Upper lobe of left lung (tissue), 6 donors: ENCODE results near the gene RPL32. TPM values are rescaled to one million over a fixed set of nuclear protein-coding genes. Genes with fewer than 3 reads are reported as not detected.

Source experiments
- ATAC-seq, 2 donors: fragments of 200-7000 bp; cut with Tn5 transposase; one replicate each; pipeline ENCODE4 v1.9.1; 2022; ENCODE audit warnings: mild to moderate bottlenecking in 2 of 2, moderate library complexity in 2 of 2; ENCODE audit not compliant: low FRiP score in 2 of 2
- DNase-seq, 2 donors: peaks; one replicate each; pipeline ENCODE4 v3.0.0-alpha.2; 2019 to 2020
- H3K27ac ChIP-seq, 4 donors: fragments of 200-600 bp; sonication (generic); one replicate each; pipeline ENCODE4 v1.5.1; 2016 to 2019
- H3K27me3 ChIP-seq, 4 donors: fragments of 200-600 bp; sonication (generic); one replicate each; pipeline ENCODE4 v1.5.1; 2017 to 2019
- H3K36me3 ChIP-seq, 4 donors: fragments of 200-600 bp; sonication (generic); one replicate each; pipeline ENCODE4 v1.5.1; 2016 to 2019
- H3K4me1 ChIP-seq, 4 donors: fragments of 200-600 bp; sonication (generic); one replicate each; pipeline ENCODE4 v1.5.1; 2018 to 2019
- H3K4me3 ChIP-seq, 4 donors: fragments of 200-600 bp; sonication (generic); one replicate each; pipeline ENCODE4 v1.5.1; 2017 to 2019; ENCODE audit warnings: mild to moderate bottlenecking in 2 of 4, moderate library complexity in 1 of 4
- H3K9me3 ChIP-seq, 4 donors: fragments of 200-600 bp; sonication (generic); one replicate each; pipeline ENCODE4 v1.5.1; 2018 to 2019
- EP300 ChIP-seq, 4 donors: sonication (generic); formaldehyde crosslinking; IDR thresholded peaks; one replicate each; pipeline ENCODE4 v1.5.1; 2017; ENCODE audit warnings: antibody characterized with exemption in 4 of 4, control low read depth in 2 of 4
- POLR2A ChIP-seq, 4 donors: fragments of 450-650 bp; IDR thresholded peaks; one replicate each; pipeline ENCODE4 v1.5.1; 2016 to 2017; ENCODE audit warnings: antibody characterized with exemption in 4 of 4, mild to moderate bottlenecking in 2 of 4
- POLR2AphosphoS5 ChIP-seq, 2 donors: sonication (generic); formaldehyde crosslinking; IDR thresholded peaks; one replicate each; pipeline ENCODE4 v1.5.1; 2017; ENCODE audit warnings: antibody characterized with exemption in 2 of 2
- WGBS, 2 donors: methylation state at CpG; one replicate each; pipeline ENCODE4 v1.1.5; 2017 to 2018; 5-methylcytosine and 5-hydroxymethylcytosine counted together
- total RNA-seq, 6 donors: library from RNA; depleted of rRNA in 4 of 6; stranded (reverse); fragments of >200 nt in 4 of 6; gene quantifications; one replicate each; pipeline versions ENCODE4 v1.1.0 to v1.2.1, GENCODE V29; 2016 to 2021
- TF ChIP-seq, protein P1 (sequence below), 6 experiments: fragments of 450-650 bp in 4 of 6; fragments of 200-600 bp in 2 of 6; sonication (generic) in 2 of 6; IDR thresholded peaks; one replicate each; pipeline ENCODE4 v1.5.1; 2016 to 2019; ENCODE audit warnings: antibody characterized with exemption in 6 of 6
- donor health status: DM: no; HTN: no; CAD: no; lungs with moderate emphysema.
- donor health status: DM: no; HTN: yes; CAD: no; lungs with severe emphysema.

RPL32 gene
- total RNA-seq, 6 donors from 2014 or later: 461 to 1,145 (median 921) TPM

DNA sequence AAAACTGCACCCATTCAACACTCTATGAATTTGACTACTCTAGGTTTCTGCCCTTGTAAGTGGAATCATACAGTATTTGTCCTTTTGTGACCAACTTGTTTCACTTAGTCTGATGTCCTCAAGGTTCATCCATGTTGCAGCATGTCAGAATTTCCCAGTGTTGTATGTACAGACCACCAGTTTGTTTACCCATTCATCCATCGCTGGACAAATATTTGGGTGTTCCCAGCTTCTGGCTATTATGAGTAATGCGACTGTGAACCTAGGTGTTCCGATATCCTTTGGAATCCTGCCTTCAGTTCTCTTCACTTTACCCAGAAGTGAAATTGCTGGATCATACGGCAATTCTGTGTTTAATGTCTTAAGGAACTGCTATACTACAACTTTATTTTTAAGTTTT, 12.6 kb downstream of the RPL32 start:
- Histone ChIP-seq H3K4me3 (no peak overlapping the region), H3K9me3 (no peaks in the 10 kb centered on the region), H3K27ac (no peak overlapping the region), H3K4me1 (no peaks in the 10 kb centered on the region), H3K36me3 (peaks cover 0 to 62% (median 29%) of the 10 kb centered on the region in 4 donors), H3K27me3 (no peaks in the 10 kb centered on the region)
- 91 to 94% methylated on average over 4 of the region's 4 CpGs for WGBS, 2 donors
- no peak for ATAC-seq
- TF ChIP-seq EP300 (IDR thresholded peaks at IDR 0.05): no peak
- TF ChIP-seq POLR2AphosphoS5 (IDR thresholded peaks at IDR 0.05): no peak
- TF ChIP-seq, protein P1, sequence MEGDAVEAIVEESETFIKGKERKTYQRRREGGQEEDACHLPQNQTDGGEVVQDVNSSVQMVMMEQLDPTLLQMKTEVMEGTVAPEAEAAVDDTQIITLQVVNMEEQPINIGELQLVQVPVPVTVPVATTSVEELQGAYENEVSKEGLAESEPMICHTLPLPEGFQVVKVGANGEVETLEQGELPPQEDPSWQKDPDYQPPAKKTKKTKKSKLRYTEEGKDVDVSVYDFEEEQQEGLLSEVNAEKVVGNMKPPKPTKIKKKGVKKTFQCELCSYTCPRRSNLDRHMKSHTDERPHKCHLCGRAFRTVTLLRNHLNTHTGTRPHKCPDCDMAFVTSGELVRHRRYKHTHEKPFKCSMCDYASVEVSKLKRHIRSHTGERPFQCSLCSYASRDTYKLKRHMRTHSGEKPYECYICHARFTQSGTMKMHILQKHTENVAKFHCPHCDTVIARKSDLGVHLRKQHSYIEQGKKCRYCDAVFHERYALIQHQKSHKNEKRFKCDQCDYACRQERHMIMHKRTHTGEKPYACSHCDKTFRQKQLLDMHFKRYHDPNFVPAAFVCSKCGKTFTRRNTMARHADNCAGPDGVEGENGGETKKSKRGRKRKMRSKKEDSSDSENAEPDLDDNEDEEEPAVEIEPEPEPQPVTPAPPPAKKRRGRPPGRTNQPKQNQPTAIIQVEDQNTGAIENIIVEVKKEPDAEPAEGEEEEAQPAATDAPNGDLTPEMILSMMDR (IDR thresholded peaks at IDR 0.05): no peak
- TF ChIP-seq POLR2A (IDR thresholded peaks at IDR 0.05): no peak
- no peak for DNase-seq

- H3K9me3 ChIP-seq: no peaks in the 10 kb centered on the region
- peaks cover 0 to 30% (median 3%) of the 10 kb centered on the region in 4 donors for H3K36me3 ChIP-seq
- ATAC-seq (no peak), DNase-seq (no peak)
- 91 to 94% methylated on average over 8 of the region's 8 CpGs for WGBS, 2 donors
- no peak overlapping the region for H3K27ac ChIP-seq
- H3K4me3 ChIP-seq: no peak overlapping the region
- no peaks in the 10 kb centered on the region for H3K4me1 ChIP-seq
- TF ChIP-seq, protein P1 (IDR thresholded peaks at IDR 0.05): no peak
- no peak for TF ChIP-seq POLR2AphosphoS5 (IDR thresholded peaks at IDR 0.05)
- TF ChIP-seq POLR2A (IDR thresholded peaks at IDR 0.05): no peak
- TF ChIP-seq EP300 (IDR thresholded peaks at IDR 0.05): no peak
- H3K27me3 ChIP-seq: no peaks in the 10 kb centered on the region
These were observed 16.2 kb downstream of the RPL32 start for GRCh38 chr3:12825156-12825555.

DNA sequence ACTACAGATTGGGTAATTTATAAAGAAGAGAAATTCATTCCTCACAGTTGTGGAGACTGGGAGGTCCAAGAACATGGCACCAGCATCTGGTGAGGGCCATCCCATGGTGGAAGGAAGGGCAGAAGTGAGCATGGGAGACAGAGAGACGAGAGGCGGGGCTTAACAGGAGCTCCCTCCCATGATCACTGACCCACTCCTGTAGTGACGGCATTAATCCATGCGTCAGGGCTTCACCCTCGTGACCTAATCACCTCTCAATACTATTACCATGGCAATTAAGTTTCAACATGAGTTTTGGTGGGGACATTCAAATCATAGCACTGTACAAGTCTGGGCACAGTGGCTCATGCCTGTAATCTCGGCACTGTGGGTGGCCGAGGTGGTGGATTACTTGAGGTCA, 17.1 kb downstream of the RPL32 start:
- H3K4me1 ChIP-seq: no peaks in the 10 kb centered on the region
- H3K27me3 ChIP-seq: no peaks in the 10 kb centered on the region
- TF ChIP-seq, protein P1 (IDR thresholded peaks at IDR 0.05): no peak
- TF ChIP-seq EP300 (IDR thresholded peaks at IDR 0.05) (no peak), POLR2AphosphoS5 (IDR thresholded peaks at IDR 0.05) (no peak), POLR2A (IDR thresholded peaks at IDR 0.05) (no peak)
- ATAC-seq: no peak
- WGBS, 2 donors: 92 to 93% methylated on average over 7 of the region's 7 CpGs
- DNase-seq: no peak
- no peaks in the 10 kb centered on the region for H3K9me3 ChIP-seq
- H3K4me3 ChIP-seq: no peak overlapping the region
- peaks cover 0 to 31% (median 0%) of the 10 kb centered on the region in 4 donors for H3K36me3 ChIP-seq
- H3K27ac ChIP-seq: no peak overlapping the region

- H3K4me3 ChIP-seq: no peak overlapping the region
- H3K27ac ChIP-seq: no peak overlapping the region
- peaks cover 0 to 29% (median under 1%) of the 10 kb centered on the region in 4 donors for H3K36me3 ChIP-seq
- H3K4me1 ChIP-seq: no peaks in the 10 kb centered on the region
- TF ChIP-seq, protein P1 (IDR thresholded peaks at IDR 0.05): no peak
- TF ChIP-seq EP300 (IDR thresholded peaks at IDR 0.05) (no peak), POLR2A (IDR thresholded peaks at IDR 0.05) (no peak), POLR2AphosphoS5 (IDR thresholded peaks at IDR 0.05) (no peak)
- ATAC-seq: no peak
- H3K9me3 ChIP-seq: no peaks in the 10 kb centered on the region
- no peak for DNase-seq
- H3K27me3 ChIP-seq: no peaks in the 10 kb centered on the region
- WGBS, 2 donors: 56 to 74% methylated on average over 7 to 8 of the region's 8 CpGs
These were observed 18.5 kb downstream of the RPL32 start for GRCh38 chr3:12822725-12823373.

- DNase-seq (no peak), ATAC-seq (no peak)
- H3K36me3 ChIP-seq: peaks cover 0 to 42% (median 21%) of the 10 kb centered on the region in 4 donors
- H3K27me3 ChIP-seq: no peaks in the 10 kb centered on the region
- TF ChIP-seq, protein P1 (IDR thresholded peaks at IDR 0.05): no peak
- TF ChIP-seq POLR2A (IDR thresholded peaks at IDR 0.05) (no peak), POLR2AphosphoS5 (IDR thresholded peaks at IDR 0.05) (no peak), EP300 (IDR thresholded peaks at IDR 0.05) (no peak)
- no peak overlapping the region for H3K27ac ChIP-seq
- no peak overlapping the region for H3K4me3 ChIP-seq
- H3K9me3 ChIP-seq: no peaks in the 10 kb centered on the region
- no peaks in the 10 kb centered on the region for H3K4me1 ChIP-seq
- 78 to 84% methylated on average over 5 of the region's 5 CpGs for WGBS, 2 donors
These were observed 22.6 kb downstream of the RPL32 start for GRCh38 chr3:12818773-12819172.
